GM19397 (cell line): ENCODE results near the gene SELENOI.
"Not testable (repeated sequence)": the region's sequence is repeated elsewhere in the genome, so short reads cannot be mapped to it uniquely, and the experiment has no call there.

Experiments
- ATAC-seq: cut with Tn5 transposase; IDR thresholded peaks from one replicate; pipeline ENCODE4 v1.9.1; 2021; ENCODE audit warnings: mild to moderate bottlenecking, moderate library complexity; ENCODE audit not compliant: unreplicated experiment

Gene SELENOI

GRCh38 chr2:26326514-26326913 is 19.4 kb upstream of the SELENOI start:
- ATAC-seq = no peak

GRCh38 chr2:26327291-26328272 is 18.4 kb upstream of the SELENOI start:
- no peak for ATAC-seq

- not testable (repeated sequence) for ATAC-seq
These were observed 16.9 kb upstream of the SELENOI start for GRCh38 chr2:26329083-26329482.

- peak; percentile 61 for ATAC-seq
These were observed 15.8 kb upstream of the SELENOI start for GRCh38 chr2:26330114-26330549.

GRCh38 chr2:26330604-26331003 is 15.3 kb upstream of the SELENOI start:
- ATAC-seq = no peak

GRCh38 chr2:26331321-26331720 is 14.6 kb upstream of the SELENOI start:
- not testable (repeated sequence) for ATAC-seq

GRCh38 chr2:26333293-26333692 is 12.7 kb upstream of the SELENOI start:
- no peak for ATAC-seq

- no peak for ATAC-seq
These were observed 10.7 kb upstream of the SELENOI start for GRCh38 chr2:26335231-26335630.

- ATAC-seq = no peak
These were observed 9.2 kb upstream of the SELENOI start for GRCh38 chr2:26336719-26337118.

GRCh38 chr2:26337298-26337697 is 8.6 kb upstream of the SELENOI start:
- no peak for ATAC-seq

GRCh38 chr2:26340831-26341230 is 5.1 kb upstream of the SELENOI start:
- no peak for ATAC-seq

- ATAC-seq = no peak
These were observed 1.2 kb upstream of the SELENOI start for GRCh38 chr2:26344581-26345282.

GRCh38 chr2:26345283-26345544 is 729 bp upstream of the SELENOI start:
- no peak for ATAC-seq

- no peak for ATAC-seq
These were observed 611 bp downstream of the SELENOI start, which contains the start of gene ADGRF3 for GRCh38 chr2:26346454-26347053. ADGRF3 (minus strand) TSS chr2:26346789; CDS start chr2:26346234, 555 bp downstream.

GRCh38 chr2:26347286-26347865 is 1.4 kb downstream of the SELENOI start:
- ATAC-seq = no peak

GRCh38 chr2:26349690-26350089 is 3.7 kb downstream of the SELENOI start:
- no peak for ATAC-seq

- ATAC-seq = no peak
These were observed 5.6 kb downstream of the SELENOI start for GRCh38 chr2:26351375-26352090.

GRCh38 chr2:26352892-26353291 is 6.9 kb downstream of the SELENOI start:
- ATAC-seq = no peak

GRCh38 chr2:26354469-26354868 is 8.5 kb downstream of the SELENOI start:
- ATAC-seq = not testable (repeated sequence)
